Measurements from ENCODE around the gene GLDN. TPM values are rescaled to one million over a fixed set of nuclear protein-coding genes. Genes with fewer than 3 reads are reported as not detected.

GLDN gene
- total RNA-seq, 1 experiment from 2014 or later: 0.30 TPM

DNA sequence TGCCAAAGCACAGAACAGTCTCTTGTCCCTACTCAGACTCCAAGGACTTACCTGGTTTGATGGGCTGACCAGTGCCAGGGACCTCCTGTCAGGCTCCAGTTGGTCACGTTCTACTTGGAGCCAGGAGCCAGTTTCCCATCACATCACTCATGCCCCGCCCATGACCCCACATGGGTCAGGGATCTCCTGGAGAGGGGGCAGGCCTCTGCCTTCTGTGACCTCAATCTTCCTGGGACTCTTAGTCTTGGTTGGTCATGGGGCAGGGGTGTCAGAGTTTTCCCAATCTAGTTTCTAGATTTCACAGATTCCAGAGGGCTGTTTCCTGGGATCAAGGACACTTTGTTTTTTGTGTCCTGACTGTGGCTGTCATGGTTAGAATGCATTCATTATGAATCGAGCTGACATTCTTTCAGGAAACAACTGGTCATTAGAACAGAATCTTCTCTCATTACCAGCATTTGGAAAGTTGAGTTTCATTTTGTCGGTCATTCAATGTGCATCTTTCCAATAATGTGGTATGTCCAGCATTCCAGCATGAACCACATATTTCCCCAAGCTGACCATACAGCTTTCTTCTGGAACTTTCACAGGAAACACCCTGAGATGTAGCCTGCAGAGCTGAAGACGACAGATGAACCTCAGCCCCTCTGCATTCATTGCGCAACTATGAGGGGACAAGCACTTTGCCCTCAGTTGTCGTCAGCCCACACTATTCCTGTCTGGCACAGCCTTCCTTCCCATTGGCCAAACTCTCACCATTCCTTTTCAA lies 22.9 kb upstream of the GLDN start:
- no peaks in the 10 kb centered on the region for H3K27me3 ChIP-seq
- H3K4me3 ChIP-seq: no peak overlapping the region
- no peaks in the 10 kb centered on the region for H3K36me3 ChIP-seq
- DNase-seq: no peak
- no peaks in the 10 kb centered on the region for H3K9me3 ChIP-seq

DNA sequence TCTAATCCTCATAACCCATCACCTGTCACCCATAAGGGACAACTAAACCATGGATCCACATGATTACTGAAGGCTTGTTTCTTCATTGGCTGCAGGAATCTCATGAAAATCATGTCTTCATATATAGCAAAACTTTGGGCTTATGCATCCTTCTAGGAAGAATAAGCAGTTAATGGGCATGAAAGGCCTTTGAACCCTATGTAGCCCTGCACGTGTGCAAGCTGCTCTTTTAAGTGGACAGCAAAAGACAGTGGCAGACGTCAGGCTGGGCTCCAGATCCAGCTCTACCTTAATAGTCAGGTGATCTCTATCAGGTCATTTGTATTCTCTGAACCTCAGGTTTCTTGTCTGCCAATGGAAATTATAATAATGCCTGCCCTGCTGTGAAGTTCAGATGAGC lies 21.9 kb upstream of the GLDN start:
- H3K36me3 ChIP-seq: no peaks in the 10 kb centered on the region
- no peak for DNase-seq
- no peaks in the 10 kb centered on the region for H3K9me3 ChIP-seq
- no peaks in the 10 kb centered on the region for H3K27me3 ChIP-seq
- no peak overlapping the region for H3K4me3 ChIP-seq

DNA sequence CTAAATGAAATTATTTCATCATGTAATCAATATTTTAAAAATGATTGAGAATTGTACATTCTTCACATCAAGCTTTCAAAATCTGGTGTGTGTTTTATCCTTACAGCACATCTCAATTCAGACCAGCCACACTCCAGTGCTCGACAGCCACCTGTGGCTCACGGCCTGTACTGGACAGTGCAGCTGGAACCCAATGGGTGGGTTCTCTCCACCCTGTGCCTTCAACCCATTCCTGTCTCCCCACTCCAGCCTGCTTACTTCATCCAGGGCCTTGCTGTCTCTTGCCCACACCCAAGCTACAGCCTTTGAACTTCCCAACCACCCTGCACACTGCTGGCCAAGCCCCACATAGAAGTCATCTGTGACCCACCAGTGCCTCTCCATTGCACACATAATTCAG lies 20.6 kb upstream of the GLDN start:
- Histone ChIP-seq H3K4me3 (no peak overlapping the region), H3K27me3 (no peaks in the 10 kb centered on the region), H3K36me3 (no peaks in the 10 kb centered on the region), H3K9me3 (no peaks in the 10 kb centered on the region)
- no peak for DNase-seq

DNA sequence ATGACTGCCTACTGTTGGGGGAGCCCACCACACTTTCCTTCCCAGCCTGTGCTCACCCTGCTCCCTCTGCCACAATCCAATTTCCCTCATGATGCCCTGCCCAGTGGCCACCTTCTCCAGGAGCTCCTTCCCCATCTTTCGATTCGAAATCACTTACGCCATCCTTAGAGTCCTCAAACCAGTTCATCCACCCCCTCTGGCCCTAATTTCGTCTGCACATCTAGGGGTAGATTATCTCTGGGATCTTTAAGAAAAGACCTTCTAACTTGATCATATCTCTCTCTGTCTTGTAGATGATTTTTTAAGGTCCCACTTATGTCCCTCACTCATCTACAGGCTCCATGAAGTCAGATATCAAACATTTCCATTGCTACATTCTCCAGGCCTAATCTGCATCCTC lies 20.1 kb upstream of the GLDN start:
- no peak for DNase-seq
- Histone ChIP-seq H3K27me3 (no peaks in the 10 kb centered on the region), H3K4me3 (no peak overlapping the region), H3K36me3 (no peaks in the 10 kb centered on the region), H3K9me3 (no peaks in the 10 kb centered on the region)

DNA sequence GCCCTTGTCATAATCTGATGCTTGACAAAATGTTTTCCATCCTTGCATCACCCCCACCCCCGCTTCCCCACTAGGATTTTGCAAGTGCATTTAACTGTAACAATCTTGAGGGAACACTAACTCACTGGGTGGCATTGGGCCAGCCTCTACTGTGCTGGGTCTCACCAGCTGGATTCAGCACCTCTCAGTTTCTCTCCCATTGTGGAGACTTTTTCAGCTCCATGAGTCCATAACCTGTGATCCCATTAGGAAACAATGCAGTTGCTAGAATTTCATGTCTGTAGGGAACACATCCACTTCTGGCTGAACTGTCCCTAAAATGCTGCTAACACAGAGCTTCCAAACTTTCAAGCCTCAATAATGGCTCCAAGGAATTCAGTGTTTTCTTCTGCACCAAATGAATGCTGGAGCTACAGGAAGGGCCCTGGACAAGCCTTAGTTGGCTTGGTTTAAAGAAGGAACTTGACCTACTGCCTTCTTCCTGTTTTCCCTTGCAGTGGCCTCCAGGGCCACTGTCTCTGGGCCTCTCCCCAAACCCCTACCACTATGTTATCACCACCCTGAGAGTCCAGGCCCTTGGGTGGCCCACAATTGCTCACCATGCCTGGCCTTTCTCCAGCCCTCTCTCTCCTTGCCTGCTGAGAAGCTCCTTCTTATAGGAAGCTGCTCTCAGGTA lies 18.7 kb upstream of the GLDN start:
- DNase-seq: no peak
- no peaks in the 10 kb centered on the region for H3K27me3 ChIP-seq
- no peaks in the 10 kb centered on the region for H3K9me3 ChIP-seq
- H3K36me3 ChIP-seq: no peaks in the 10 kb centered on the region
- H3K4me3 ChIP-seq: no peak overlapping the region

DNA sequence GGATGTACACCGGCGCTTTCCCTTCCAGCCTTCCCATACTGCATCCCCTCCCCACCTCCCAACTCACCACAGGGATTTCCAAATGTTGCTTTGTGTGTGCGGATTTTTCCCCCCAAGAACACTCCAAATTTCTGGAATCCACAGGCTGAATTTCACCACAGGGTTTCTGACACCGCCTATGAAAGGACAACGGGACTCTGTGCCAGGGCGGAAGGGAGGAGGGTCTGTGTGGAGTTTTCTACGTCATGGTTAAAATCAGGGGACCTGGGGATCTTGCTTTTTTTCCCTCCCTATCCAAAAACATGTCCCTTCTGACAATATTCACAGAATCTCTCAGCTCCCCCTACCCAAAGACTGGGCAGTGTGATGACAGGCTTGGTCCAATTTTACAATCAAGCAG lies 17.7 kb upstream of the GLDN start:
- no peak overlapping the region for H3K4me3 ChIP-seq
- no peak for DNase-seq

DNA sequence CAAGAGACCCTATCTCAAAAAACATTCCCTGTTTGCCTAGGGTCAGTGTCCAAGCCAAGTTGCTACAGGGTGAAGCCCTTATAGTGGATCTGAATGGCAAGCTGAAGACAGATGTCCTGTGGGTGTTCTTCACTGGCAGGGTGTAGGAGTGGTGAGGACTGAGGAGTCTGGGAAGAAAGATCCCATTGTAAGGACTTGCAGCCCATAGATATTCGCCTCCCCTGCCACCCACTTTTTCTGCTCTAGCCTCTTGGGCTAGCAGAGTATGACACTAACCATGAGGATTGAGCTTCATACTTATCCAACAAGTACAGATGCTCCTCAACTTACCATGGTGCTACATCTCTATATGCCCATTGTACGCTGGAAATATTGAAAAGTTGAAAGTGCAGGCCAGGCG lies 16.3 kb upstream of the GLDN start:
- Histone ChIP-seq H3K27me3 (no peaks in the 10 kb centered on the region), H3K36me3 (no peaks in the 10 kb centered on the region), H3K4me3 (no peak overlapping the region), H3K9me3 (no peaks in the 10 kb centered on the region)
- DNase-seq: no peak

More for the DNA sequence above, 17.7 kb upstream of the GLDN start:
- Histone ChIP-seq H3K36me3 (no peaks in the 10 kb centered on the region), H3K9me3 (no peaks in the 10 kb centered on the region), H3K27me3 (no peaks in the 10 kb centered on the region)

DNA sequence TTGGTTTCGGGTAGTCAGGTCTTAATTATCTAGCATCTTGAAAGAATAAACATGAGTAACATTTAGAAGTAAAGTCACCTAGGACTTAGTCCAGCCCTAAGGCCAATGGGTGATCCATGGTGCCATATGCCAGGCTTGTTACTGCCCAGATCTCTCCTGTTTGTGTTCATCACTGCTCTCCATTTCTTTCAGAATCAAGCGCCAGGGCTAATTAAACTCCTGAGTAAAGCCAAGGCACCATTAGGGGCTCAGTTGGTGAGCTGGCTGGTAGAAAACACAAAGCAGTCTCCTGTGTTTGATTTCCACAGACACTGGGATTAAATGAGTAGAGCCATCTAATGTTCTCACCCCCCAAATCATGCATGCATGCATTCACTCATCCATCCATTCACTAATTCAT lies 14.4 kb upstream of the GLDN start:
- Histone ChIP-seq H3K4me3 (no peak overlapping the region), H3K27me3 (no peaks in the 10 kb centered on the region), H3K9me3 (no peaks in the 10 kb centered on the region), H3K36me3 (no peaks in the 10 kb centered on the region)
- DNase-seq: no peak

DNA sequence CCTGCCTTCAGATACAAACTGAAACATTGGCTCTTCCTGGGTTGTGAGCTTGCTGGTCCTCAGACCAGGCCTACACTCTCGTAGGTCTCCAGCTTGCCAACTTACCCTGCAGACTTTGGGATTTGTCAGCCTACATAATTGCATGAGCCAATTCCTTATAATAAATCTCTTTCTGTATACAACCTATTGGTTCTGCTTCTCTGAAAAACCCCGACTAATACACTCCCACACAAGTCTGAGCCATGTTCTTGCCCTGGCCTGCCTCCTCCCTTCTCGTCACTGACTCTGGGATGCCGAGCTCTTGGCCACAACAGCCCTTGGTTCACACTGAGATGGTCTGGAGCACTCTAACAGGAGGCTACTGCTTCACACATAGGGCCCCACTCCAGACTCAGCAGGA lies 12.5 kb upstream of the GLDN start:
- no peak for DNase-seq
- Histone ChIP-seq H3K4me3 (no peak overlapping the region), H3K9me3 (no peaks in the 10 kb centered on the region), H3K36me3 (no peaks in the 10 kb centered on the region), H3K27me3 (no peaks in the 10 kb centered on the region)

DNA sequence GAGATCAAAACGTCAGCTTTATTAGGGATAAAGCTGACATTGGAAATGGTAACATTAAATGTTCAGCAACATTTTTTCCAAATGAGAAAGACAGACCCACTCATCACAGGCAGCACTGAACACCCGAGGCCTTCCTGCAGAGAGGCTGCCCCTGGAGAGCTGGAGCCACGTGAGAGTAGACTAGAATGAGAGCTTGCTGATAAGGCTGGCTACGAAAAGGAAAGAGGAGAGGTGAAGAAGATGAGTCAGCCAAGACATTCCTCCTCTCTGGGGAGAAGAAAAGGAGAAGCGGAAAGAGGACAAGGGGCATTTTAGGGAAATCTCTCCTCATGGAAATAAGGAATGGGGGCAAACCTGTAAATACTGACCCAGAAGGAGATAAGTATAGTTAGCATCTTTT lies 10.3 kb upstream of the GLDN start:
- no peaks in the 10 kb centered on the region for H3K27me3 ChIP-seq
- no peak for DNase-seq
- H3K36me3 ChIP-seq: no peaks in the 10 kb centered on the region
- no peak overlapping the region for H3K4me3 ChIP-seq
- H3K9me3 ChIP-seq: no peaks in the 10 kb centered on the region

DNA sequence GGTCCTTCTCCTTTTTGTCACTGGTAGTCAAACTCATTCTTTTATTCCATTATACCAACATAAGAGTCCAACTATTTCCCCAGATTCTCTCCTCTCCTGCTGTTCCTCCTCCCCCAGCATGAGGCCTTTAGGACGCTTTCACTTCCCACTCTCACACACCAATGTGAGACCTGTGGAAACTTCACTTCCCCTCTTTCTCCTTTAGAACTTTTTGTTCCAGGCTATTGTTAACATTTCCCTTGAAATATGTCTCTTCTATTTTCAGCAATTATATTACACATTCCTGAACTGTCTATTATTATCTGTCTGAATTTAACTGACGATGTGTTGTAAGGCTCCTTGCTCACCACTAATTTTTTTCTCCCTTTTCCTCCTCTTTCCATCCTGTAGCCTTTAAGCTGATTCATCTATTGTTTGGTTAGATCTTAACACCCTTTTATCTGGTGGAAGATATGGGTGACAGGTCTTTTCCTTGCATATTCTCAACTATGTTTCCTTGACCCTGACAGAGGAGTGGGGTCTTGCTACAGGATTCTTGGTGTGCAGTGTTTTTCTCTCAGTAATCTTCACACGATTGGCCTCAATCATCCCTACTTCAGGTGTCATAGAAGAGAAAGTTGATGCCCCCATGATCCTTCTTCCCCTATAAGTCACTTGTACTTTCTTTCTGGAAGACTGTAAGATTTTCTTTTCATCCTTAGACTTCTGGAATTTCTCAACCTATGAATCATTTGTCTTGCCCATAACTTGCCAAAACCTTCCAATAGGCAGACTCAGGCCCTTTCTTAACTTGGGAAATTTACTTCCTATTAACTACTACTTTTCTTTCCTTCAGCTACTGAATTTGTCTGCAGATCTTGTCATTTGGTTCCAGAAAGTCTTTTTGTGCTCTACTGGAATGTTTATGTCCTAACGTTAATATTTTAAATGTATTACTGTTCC lies 9.0 kb upstream of the GLDN start:
- DNase-seq: no peak
- H3K27me3 ChIP-seq: no peaks in the 10 kb centered on the region

DNA sequence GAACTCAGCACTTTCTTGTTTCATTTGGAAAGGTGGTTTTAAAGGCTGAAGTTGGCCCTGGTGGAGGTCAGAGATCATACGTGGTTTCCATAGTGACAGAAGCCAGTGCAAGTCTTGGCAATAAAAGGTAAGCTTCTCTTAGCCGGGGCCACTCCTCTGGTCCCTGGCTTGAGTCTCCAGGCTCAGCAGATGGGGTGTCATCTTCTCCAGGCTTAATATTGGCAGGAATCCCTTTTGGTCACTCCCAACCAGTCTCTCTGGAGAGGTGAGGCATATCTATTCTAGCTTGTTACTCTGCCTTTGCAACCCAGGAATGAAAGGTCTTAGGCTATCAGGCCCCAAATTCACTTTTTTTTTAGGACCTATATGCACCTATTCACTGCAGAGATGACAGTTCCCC lies 7.9 kb upstream of the GLDN start:
- no peaks in the 10 kb centered on the region for H3K27me3 ChIP-seq
- H3K36me3 ChIP-seq: no peaks in the 10 kb centered on the region
- no peak overlapping the region for H3K4me3 ChIP-seq
- H3K9me3 ChIP-seq: no peaks in the 10 kb centered on the region
- DNase-seq: no peak

More for the DNA sequence above, 9.0 kb upstream of the GLDN start:
- Histone ChIP-seq H3K36me3 (no peaks in the 10 kb centered on the region), H3K9me3 (no peaks in the 10 kb centered on the region), H3K4me3 (no peak overlapping the region)

DNA sequence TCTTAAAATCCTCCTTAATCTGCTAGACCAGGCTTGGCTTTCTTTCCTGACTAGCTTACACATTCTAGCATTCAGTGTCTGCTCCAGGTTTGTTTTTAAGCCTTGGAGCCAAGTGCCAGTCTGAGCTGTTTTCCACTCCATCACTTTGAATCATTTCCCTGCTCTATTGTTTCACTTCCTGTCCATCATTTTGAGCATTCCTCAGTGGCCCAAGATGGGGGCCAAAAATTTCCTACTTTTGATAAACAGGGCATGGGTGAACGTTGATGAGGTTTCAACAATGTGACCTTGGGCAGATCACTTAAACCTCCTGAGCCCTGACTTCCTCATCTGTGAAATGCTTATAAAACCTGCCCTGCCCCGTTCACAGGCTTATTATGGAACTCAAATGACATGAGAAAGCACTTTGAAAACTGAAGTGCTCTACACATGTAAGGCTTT lies 7.4 kb upstream of the GLDN start:
- H3K36me3 ChIP-seq: no peaks in the 10 kb centered on the region
- peak; percentile 38 for DNase-seq

DNA sequence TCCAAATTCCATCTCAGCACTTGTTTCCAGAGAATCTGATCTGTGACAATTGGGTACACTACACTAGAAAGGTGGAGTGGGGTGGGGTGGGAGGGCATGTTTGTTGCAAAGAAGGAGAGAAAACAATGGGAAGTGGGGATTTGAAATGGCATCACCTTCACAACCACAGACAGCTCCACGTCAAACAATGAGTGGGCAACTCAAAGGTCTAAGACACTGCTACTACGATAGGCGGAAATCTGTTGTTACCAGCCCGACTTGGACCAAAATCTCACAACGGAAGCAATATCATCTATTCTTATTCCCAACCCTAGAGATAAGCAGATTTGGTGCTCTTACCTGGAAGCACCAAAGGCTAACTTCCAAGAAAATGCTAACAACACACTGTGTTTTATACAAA lies 6.4 kb upstream of the GLDN start:
- no peaks in the 10 kb centered on the region for H3K9me3 ChIP-seq
- H3K4me3 ChIP-seq: no peak overlapping the region
- DNase-seq: no peak
- H3K36me3 ChIP-seq: no peaks in the 10 kb centered on the region
- H3K27me3 ChIP-seq: no peaks in the 10 kb centered on the region

More for the DNA sequence above, 7.4 kb upstream of the GLDN start:
- Histone ChIP-seq H3K27me3 (no peaks in the 10 kb centered on the region), H3K4me3 (no peak overlapping the region), H3K9me3 (no peaks in the 10 kb centered on the region)

DNA sequence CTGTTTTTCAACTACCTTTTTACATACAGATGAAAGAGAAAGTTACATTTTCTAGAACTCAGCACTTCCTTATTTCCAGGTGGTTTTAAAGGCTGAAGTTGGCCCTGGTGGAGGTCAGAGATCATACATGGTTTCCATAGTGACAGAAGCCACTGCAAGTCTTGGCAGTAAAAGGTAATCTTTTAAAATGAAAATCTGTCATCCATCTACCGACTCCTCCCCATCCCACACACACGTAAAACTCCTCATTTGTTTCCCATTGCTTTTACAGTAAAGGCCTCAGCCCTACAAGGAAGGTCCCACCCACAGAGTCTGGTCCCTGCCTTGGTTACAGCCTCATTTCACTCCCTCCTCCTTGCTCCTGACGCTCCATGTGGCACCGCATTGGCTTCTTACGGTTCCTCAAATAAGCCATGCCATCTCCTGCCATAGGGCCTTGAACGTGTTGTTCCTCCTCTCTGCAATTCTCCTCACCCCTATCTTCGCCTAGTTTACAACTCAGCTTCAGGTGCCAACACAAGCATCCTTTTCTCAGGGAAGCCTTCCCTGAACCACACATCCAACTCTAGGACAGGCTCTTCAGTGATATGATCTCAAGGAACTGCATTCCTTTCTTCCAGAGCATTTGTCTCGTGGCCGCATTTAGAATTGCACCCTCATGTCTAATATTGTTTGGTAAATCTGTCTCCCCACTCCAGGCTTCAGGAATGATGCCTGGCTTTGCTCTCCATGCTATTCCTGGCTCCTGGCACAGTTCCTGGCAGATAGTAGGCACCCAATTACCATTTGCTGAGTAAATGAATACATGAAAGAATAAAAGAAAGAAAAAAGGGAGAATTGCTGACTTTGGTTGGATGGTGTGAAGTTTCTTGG lies 5.7 kb upstream of the GLDN start:
- H3K36me3 ChIP-seq: no peaks in the 10 kb centered on the region
- DNase-seq: no peak
- no peaks in the 10 kb centered on the region for H3K27me3 ChIP-seq
- no peak overlapping the region for H3K4me3 ChIP-seq
- H3K9me3 ChIP-seq: no peaks in the 10 kb centered on the region

DNA sequence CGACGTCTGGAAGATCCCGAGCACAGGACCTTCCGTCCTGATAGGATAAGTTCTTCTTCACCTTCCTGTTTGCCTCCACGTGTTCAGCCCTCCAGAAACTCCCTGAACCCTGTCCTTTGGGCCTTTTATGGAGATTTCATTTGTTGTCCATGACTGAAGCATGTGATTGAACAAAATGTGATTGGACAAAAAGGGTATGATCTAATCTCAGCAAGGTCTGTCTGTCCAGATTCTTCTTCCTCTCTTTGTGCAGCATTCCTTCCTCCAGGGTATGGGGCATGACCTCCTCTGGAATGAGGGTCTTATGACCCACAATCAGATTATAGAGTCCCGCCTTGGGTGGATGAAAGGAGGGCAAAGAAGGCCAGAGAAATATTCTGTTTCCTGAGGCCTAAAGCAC lies 3.0 kb upstream of the GLDN start, which contains the start of gene CYP19A1:
Gene CYP19A1, minus strand, starts transcription at position 101 of the 400 bp plus-strand sequence. CDS start 95,684 bp downstream, outside the sequence.
- no peak within 1 kb of the TSS for H3K4me3 ChIP-seq
- peaks cover 3% of the 10 kb centered on the region; the same call in 1 of the 2 replicates for H3K27me3 ChIP-seq
- no peak for DNase-seq
- H3K36me3 ChIP-seq: no peaks in the 10 kb centered on the region
- no peaks in the 10 kb centered on the region for H3K9me3 ChIP-seq

Measured in MG63 (cell line).